ENCODE results near the gene PIGR.

The PIGR gene

DNA sequence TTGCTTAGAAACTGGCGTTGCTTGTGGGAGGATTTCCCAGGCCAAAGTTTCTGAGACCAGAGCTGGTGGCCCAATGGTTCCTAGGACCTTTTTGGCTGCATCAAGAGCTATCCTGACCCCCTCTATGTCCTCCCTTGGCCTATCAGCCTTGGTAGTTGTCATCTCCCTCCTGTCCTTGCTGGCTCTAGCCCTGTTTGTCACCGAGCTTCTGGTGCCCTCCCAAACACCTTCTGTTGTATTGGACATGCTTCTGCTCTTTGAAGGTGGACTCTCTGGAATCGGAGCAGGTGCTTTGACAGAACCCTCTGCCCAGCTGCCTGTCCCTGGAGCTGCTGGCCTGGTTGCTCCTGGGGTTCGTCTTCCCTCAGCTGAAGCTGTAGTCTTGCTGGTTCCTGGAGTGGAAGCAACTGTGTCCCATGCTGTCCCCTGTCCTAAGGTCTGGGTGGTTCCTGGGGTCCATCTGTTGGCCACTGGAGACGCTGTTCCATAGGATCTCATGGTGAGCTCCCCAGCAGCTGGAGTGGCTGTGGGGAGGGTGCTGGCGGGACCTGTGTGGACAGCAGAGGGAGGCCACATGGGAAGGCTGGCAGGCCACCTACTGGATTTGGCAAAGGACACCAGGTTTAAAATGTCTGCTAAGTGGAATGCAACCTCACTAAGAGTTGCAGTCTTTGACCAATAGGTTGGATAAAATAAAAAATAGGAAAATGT, 14.6 kb upstream of the PIGR start:
- DNase-seq (ENCODE audit: low read depth) = no peak

DNA sequence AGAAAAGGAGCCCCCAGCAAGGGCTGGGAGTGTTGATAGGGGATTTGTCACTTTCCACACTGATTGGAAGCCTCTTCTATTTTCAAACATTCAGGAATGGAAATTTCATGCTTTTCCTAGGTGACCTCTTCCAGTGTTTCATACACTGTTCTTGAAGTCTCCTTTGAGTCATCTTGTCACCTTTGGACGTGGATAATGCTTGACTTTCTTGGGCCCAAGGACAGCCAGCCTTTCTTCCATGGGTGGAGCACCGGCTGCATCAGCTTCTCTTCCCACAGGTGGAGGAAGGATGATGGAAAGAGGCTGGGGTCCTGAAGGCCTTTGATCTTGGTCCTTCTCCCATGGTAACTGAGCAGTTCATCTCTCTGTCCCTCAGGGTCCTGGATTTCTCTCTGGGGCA, 11.9 kb upstream of the PIGR start:
- no peak for DNase-seq (ENCODE audit: low read depth)

DNA sequence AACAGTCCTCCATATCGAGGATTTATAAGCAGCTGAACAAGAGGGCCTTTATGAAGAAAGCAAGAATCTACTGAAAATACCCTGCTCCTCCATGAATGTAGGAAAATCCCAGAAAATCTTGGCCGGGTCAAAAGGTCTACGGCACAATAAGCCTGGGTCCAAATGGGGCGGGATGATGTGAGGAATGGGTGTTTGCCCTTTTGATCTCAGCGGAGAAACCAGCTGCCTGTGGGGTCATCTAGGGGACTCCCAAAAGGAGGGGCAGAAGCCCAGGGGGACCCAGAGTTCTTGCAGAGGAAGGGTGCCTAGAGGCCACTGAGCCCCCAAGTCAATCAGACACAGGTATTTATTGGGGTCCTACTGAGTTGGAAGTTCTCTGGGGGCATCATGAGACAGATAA, 11.4 kb upstream of the PIGR start:
- DNase-seq (ENCODE audit: low read depth) = no peak

GRCh38 chr1:206955476-206956451, 9.5 kb upstream of the PIGR start:
- DNase-seq (ENCODE audit: low read depth) = no peak

- DNase-seq (ENCODE audit: low read depth) = no peak
These were observed 8.4 kb upstream of the PIGR start for GRCh38 chr1:206954459-206955342.

GRCh38 chr1:206953626-206954025, 7.4 kb upstream of the PIGR start:
- DNase-seq (ENCODE audit: low read depth) = no peak

DNA sequence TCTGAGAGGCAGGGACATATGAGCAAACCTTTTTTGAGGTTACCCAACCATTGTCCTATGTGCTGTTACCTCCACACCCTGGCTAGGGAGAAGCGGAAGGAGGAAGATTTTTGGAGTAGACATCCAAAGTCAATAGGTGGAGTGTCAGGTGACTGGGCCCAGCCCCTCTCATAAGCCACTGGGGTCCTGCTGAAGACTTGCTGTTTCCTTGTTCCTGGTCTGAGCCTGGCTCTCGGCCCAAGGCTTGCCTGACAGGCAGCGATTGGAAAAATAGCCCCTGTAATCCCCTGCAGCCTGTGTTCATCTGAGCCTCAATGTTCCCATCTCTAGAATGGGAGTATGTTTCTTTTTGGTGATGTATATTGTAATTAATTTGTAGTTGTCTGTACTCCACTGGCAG, 6.9 kb upstream of the PIGR start:
- no peak for DNase-seq (ENCODE audit: low read depth)

DNA sequence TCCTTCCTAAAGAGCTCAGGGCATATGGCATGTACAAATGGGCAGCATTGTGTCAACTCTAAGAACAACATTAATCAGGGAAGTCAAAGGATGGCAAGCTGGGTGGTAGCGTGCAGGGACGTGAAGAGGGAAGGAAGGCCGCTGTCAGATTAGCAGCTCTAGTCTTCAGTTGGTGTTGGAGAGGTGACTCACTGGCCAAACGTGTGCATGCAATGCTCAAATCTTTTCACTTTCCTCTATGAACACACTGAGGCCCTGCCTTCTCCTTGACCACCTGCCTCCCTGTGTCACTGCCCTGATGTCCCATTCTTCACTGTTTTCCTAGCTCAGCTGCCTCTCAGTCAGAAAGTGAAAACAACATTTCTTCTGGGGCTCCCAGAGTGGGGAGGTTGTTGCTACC, 5.9 kb upstream of the PIGR start:
- no peak for DNase-seq (ENCODE audit: low read depth)

GRCh38 chr1:206951318-206952100, 5.2 kb upstream of the PIGR start:
- no peak for DNase-seq (ENCODE audit: low read depth)

DNA sequence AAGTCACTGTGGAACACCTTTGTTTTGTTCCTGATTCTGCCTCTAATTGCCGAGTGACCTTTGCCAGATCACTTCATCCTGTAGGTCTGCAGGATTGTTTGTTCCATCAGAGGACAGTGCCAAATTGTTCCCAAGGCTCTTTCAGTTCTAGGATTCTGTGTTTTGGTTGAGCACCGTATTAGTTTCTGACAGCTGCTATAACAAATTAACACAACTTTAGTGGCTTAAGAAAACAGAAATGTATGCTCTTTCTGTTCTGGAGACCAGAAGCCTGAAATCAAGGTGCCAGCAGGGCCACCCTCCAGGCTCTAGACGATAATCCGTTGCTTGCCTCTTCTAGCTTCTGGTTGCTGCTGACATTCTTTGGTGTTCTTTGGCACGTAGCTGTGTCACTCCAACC, 3.4 kb upstream of the PIGR start:
- DNase-seq (ENCODE audit: low read depth) = no peak

DNA sequence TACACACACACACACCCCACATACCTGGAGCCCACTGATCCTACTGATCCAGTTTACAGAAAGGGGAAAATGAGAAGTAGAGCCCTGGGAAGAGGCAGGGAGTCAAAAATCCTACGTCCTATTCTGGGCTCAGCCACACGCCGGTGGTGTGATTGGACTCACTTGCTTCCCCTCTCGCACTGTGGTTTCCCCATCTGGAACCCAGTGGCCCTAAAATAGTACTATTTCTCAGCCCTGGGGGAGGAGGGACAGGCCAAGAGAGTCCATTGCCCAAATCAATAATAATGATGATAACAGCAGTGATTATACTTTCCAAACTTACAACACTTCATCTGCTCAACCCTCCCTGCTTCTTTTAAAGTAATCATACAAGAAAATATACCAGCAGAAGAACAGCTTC, 2.9 kb upstream of the PIGR start:
- DNase-seq (ENCODE audit: low read depth) = no peak

GRCh38 chr1:206947255-206947654, 989 bp upstream of the PIGR start:
- no peak for DNase-seq (ENCODE audit: low read depth)

- no peak for DNase-seq (ENCODE audit: low read depth)
These were observed 487 bp downstream of the PIGR start for GRCh38 chr1:206945779-206946178.

GRCh38 chr1:206944703-206945102, 1.6 kb downstream of the PIGR start:
- no peak for DNase-seq (ENCODE audit: low read depth)

- DNase-seq (ENCODE audit: low read depth) = no peak
These were observed 4.4 kb downstream of the PIGR start for GRCh38 chr1:206941766-206942418.

GRCh38 chr1:206940588-206940936, 5.7 kb downstream of the PIGR start:
- DNase-seq (ENCODE audit: low read depth) = no peak

DNA sequence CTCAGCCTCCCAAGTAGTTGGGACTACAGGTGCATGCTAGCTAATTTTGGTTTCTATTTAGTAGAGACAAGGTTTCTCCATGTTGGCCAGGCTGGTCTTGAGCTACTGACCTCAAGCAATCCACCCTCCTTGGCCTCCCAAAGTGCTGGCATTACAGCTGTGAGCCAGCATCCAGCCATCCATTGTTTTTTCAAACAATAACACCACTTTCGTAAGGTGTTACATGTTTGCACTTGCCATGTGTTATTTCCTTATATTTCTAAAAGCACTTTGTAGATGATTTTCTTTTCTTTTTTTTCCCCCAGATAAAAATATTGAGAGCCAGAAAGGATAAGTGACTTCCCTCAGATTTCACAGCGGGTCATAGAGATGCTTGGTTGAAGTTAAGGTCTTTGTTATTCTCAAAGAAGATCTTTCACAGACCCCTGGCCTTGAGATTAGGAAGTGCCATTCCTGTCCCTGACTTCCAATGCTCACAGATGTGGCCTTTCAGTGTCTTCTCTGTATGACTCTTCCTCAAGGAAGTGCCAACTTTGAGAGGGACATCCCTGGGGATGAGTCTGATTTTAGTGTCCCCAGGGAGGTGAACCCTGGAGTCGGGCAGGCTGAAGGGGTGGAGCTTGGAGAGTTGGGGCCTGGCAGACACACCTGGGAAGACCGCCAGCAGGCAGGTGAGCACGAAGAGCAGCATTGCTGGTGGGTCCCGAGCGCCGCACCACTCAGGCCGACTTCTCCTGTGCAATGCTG, 6.3 kb downstream of the PIGR start:
- DNase-seq (ENCODE audit: low read depth) = no peak

- no peak for DNase-seq (ENCODE audit: low read depth)
These were observed 7.1 kb downstream of the PIGR start for GRCh38 chr1:206939131-206939530.

DNA sequence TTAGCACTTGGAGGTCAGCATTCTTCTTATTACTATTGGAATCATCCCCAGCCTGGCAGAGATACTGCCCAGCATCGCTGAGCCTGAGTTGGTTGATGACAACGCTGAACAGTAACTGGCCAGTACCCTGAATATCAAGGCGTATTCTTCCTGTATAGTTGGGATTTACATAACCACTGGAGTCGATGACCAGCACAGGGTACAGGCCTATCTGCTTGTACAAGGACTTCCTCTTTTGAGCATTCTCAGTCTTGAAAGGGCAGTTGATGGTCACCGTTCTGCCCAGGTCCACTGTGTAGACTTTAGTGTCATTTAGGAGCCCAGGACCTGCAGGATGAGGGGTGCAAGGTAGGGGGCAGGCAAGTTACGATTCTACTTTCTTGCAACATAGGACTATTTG, 8.8 kb downstream of the PIGR start:
- DNase-seq (ENCODE audit: low read depth) = no peak

GRCh38 chr1:206935491-206936067, 10.7 kb downstream of the PIGR start:
- no peak for DNase-seq (ENCODE audit: low read depth)

Measured in activated T-cell treated with anti-CD3 and anti-CD28 coated beads for 24 hours (primary cell).